COLO829 (cell line): ENCODE measurements around the gene CTAGE9.
"Not testable (repeated sequence)": the region's sequence is repeated elsewhere in the genome, so short reads cannot be mapped to it uniquely, and the experiment has no call there.

Experiments used
- DNase-seq: peaks from one replicate; pipeline ENCODE4 v3.0.0; 2012; ENCODE audit warnings: low spot score

The CTAGE9 gene, protein sequence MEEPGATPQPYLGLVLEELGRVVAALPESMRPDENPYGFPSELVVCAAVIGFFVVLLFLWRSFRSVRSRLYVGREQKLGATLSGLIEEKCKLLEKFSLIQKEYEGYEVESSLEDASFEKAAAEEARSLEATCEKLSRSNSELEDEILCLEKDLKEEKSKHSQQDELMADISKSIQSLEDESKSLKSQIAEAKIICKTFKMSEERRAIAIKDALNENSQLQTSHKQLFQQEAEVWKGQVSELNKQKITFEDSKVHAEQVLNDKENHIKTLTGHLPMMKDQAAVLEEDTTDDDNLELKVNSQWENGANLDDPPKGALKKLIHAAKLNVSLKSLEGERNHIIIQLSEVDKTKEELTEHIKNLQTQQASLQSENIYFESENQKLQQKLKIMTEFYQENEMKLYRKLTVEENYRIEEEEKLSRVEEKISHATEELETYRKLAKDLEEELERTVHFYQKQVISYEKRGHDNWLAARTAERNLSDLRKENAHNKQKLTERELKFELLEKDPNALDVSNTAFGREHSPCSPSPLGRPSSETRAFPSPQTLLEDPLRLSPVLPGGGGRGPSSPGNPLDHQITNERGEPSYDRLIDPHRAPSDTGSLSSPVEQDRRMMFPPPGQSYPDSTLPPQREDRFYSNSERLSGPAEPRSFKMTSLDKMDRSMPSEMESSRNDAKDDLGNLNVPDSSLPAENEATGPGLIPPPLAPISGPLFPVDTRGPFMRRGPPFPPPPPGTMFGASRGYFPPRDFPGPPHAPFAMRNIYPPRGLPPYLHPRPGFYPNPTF

GRCh38 chr6:131710917-131711316 lies at the start of gene CTAGE9:
TSS of gene CTAGE9 (minus strand) at chr6:131711017. CDS start at chr6:131711017, 0 bp downstream.
- not testable (repeated sequence) for DNase-seq

- DNase-seq: no peak
These were observed 48.1 kb upstream of the CTAGE9 start for GRCh38 chr6:131758920-131759319.

DNA sequence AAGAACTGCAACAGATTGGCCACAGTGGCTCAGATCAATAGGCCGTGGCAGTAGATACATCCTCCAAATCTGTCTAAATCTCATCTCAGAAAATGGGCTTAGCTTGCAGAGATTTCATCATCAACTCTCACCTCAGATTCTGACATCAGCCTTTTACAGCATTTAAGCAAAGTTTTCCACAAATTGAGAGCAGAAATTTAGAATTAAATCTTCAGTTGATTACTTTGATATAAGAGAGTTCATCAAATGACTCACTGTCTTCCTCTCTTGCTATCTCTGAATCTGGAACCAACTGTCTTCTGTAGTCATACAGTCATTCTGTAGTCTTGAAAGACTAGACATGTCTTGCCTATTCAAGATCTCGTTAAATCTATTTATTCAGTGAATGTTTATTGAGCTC lies 45.2 kb upstream of the CTAGE9 start:
- no peak for DNase-seq

GRCh38 chr6:131755597-131755996 lies 44.8 kb upstream of the CTAGE9 start:
- no peak for DNase-seq

DNA sequence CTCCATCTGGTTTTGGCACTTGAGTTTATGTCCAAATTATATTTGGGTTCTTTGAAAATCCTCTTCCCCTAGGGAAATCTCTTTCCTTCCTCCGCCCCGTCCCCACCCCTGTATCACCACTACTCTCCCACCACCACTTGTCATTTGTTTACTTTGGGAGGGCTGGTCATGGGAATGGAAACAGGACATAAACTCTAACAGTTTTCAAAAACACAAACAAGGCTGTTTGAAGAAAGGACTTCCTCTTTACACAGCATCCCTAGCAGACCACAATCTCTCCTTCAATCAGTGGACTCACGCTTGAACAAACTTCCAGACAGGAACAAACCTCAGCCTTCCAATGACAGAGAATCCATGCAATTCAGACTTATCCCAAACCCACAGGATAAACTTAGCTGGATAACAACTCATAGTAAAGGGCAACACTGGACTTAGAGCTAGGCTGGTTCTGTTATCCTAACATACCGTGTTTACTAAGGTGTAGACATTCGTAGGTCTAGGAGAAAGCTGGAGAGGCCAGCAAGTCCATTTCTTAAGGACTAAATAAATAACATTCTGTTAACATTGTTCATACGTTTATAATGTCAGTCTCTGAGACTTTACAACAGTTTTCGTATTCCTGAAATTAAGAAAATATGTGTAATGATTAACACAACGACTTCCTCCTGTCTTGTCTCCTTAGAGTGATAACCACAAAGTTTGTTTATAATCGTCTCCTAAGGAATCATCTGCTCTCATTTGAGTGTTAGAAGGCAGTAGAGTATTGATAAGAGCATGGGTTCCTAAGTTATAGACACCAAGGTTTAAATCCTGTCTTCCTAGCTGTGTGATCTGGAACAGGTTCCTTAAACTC lies 44.1 kb upstream of the CTAGE9 start:
- no peak for DNase-seq

DNA sequence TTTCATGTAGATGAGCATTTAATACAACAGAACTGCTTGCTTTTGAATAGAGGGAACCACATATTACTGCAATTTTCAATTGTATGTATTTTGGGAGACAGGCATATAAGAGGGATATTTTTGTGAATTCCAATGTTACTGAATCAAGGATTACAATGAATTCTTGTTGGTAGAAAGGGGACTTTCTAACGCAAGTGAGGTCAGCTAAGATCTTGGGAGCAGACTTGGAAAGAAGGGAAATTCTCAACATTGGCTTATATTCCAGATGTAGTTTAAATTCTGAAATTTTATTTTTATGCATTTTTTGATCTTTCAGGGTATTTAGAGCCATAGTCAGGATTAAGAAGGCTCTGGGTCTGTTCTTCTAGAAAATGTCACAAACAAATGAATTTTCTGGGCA lies 43.3 kb upstream of the CTAGE9 start:
- DNase-seq: no peak

DNA sequence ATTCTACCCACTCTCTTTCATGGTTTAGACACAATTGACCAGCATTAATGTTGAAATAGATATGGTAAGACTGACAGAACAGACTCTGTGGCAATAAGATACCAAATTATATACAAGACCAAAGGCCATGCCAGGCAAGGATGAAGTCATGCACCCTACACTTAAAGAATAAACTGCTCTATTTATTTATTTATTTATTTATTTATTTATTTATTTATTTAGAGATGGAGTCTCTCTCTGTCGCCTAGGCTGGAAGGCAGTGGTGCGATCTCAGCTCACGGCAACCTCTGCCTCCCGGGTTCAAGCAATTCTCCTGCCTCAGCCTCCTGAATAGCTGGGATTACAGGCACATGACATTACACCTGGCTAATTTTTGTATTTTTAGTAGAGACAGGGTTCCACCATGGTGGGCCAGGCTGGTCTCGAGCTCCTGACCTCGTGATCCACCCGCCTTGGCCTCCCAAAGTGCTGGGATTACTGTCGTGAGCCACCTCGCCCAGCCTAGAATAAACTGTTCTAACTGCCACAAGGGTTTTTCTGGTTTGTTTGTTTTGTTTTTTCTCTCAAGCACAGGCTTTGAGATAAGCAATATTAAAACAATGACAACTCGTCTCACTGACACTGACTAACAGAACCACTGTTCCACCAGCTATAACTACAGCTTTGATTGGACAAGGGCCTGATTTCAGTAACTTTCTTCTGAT lies 40.3 kb upstream of the CTAGE9 start:
- DNase-seq: not testable (repeated sequence)

- no peak for DNase-seq
These were observed 38.2 kb upstream of the CTAGE9 start for GRCh38 chr6:131749023-131749422.

DNA sequence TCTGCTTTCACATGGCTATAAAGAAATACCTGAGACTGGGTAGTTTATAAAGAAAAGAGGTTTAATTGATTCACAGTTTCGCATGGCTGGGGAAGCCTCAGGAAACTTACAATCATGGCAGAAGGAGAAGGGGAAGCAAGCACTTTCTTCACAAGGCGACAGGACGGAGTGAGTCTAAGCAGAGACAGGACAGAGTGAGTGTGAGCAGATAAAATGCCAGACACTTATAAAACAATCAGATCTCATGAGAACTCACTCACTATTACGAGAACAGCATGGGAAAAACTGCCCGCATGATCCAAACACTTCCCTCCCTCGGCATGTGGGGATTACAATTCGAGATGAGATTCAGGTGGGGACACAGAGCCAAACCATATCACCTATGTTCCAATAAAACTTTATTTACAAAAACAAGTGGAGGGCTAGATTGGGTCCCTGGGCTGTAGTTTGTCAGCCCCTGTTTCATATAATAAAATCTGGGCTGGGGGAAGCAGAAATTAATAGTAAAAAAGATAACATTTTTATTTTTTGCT lies 37.1 kb upstream of the CTAGE9 start:
- DNase-seq: no peak

GRCh38 chr6:131745476-131745875 lies 34.7 kb upstream of the CTAGE9 start:
- DNase-seq: no peak

- DNase-seq: no peak
These were observed 33.8 kb upstream of the CTAGE9 start for GRCh38 chr6:131744432-131745287.

- no peak for DNase-seq
These were observed 31.0 kb upstream of the CTAGE9 start for GRCh38 chr6:131741688-131742393.

DNA sequence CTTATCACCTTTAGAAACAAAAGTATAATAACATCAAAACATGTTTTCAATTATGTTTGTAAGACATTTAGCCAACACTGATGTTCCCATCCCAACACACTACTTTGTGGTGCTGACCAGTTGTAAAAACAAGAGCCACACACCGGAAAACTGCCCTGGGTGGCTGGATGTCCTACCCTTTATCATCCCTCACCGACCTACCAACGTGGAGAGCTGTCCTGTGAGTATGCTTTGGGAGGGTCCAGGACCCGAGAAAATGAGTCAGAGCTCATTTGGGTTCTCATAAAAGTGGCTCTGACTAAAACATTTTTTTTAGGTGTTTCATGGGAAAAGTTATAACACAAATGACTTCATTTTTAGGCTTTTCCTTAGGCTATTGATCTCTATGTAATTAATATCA lies 29.3 kb upstream of the CTAGE9 start:
- DNase-seq: no peak

DNA sequence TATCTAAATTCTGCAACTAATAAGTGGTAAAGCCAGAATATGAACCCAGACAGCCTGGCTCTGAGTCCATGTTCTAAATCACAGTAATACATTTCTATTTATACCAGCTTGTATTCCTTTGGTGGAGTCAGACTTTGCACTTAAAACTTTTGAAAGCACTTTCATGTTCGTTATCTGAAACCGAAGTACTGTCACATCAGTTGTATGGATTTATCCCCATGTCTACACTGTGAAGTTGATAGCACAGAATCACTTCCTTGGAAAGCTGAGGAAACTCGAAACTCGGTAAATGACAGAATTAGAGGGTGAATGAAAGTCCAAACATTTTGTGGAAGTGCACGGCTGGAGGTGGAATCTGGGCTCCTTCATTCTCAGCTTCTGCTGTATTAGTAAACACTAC lies 28.3 kb upstream of the CTAGE9 start:
- DNase-seq: no peak

- no peak for DNase-seq
These were observed 26.0 kb upstream of the CTAGE9 start for GRCh38 chr6:131736811-131737210.

- no peak for DNase-seq
These were observed 25.3 kb upstream of the CTAGE9 start for GRCh38 chr6:131736003-131736596.

GRCh38 chr6:131733376-131734016 lies 22.7 kb upstream of the CTAGE9 start:
- no peak for DNase-seq

DNA sequence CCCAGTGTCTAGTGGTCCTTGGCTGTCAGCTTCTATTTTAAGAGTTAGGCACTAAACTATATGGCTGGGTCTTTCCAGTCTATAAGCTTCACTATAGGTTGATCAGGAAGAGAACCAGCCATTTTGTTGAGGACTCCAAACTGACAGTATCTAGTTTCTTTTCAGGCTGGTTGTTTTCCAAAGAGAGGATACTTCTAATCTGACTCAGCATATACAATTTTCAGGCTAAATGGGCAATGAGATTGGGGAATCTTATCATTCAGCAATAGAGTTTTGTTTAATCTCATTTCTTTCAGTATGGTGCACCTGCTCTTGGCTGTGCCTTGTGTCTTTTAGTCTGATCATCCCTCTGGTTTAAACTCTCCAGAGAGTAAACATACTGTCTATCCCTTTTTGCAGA lies 20.4 kb upstream of the CTAGE9 start:
- DNase-seq: no peak

DNA sequence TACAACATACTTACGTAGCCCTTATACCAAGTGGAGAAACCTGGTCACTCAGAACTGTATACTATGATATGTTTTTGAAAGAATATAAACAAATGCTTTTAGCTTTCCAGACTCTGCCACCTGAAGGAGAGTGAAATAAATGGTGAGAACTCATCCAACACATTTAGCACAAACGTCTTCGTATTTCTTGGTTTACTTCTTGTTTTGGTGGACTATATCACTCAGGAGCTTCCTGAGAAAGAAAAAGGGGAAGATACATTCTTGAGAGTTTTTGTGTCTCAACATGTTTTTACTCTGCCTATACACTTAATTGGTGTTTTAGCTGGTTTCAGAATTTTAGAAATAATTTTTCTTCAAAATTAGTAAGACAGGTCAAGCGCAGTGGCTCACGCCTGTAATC lies 19.4 kb upstream of the CTAGE9 start:
- no peak for DNase-seq
